ENCODE results near the gene RGL3. TPM values are rescaled to one million over a fixed set of nuclear protein-coding genes. Genes with fewer than 3 reads are reported as not detected.
A peak's percentile ranks its signal among the peaks of the same experiment; 100 is the strongest.

The RGL3 gene
- polyA plus RNA-seq, 1 of the 3 experiments (the other 2 are of a cell fraction) = 13.3 TPM

GRCh38 chr19:11422163-11423065 lies 3.3 kb upstream of the RGL3 start (continued):
- no peak for TF ChIP-seq EZH2phosphoT487 (IDR thresholded peaks at IDR 0.05; ENCODE audit: borderline replicate concordance, low read depth)
- no peak for TF ChIP-seq FOXM1 (IDR thresholded peaks at IDR 0.05; ENCODE audit: low read depth)
- TF ChIP-seq NFIC (IDR thresholded peaks at IDR 0.05; ENCODE audit: borderline replicate concordance) = no peak
- TF ChIP-seq MXI1 (IDR thresholded peaks at IDR 0.05; ENCODE audit: low read depth, low read length) = no peak
- no peak for TF ChIP-seq ELF1 (IDR thresholded peaks at IDR 0.05)
- TF ChIP-seq CHD2 (IDR thresholded peaks at IDR 0.05; ENCODE audit: low read length, partially characterized antibody) = no peak
- TF ChIP-seq PBX3 (IDR thresholded peaks at IDR 0.05) = no peak
- no peak for TF ChIP-seq TCF12 (IDR thresholded peaks at IDR 0.05)
- TF ChIP-seq JUND (IDR thresholded peaks at IDR 0.05) = no peak
- no peak for TF ChIP-seq ZBTB33 (IDR thresholded peaks at IDR 0.05; ENCODE audit: borderline replicate concordance, low read depth)
- no peak for TF ChIP-seq POLR2AphosphoS5 (IDR thresholded peaks at IDR 0.05; ENCODE audit: low read depth, low read length)

GRCh38 chr19:11421371-11422098 lies 2.4 kb upstream of the RGL3 start:
- H3K4me3 ChIP-seq (ENCODE audit: low read depth in 2 of 2, low read length in 1 of 2) = no peak overlapping the region
- CTCF ChIA-PET = interaction anchor here (5.1 to 9.9 kb wide), 2 partner anchors 13 to 39 kb away, joined by 33 to 85 read pairs; partner anchors contain the start of genes EPOR, ODAD3 and PRKCSH
- POLR2A ChIA-PET = interaction anchor here (0.8 kb wide), 1 partner anchor 13 kb away, joined by 3 read pairs; the partner anchor contains the start of gene ODAD3
- H3K9ac ChIP-seq = no peak overlapping the region
- no peaks in the 10 kb centered on the region for H3K79me2 ChIP-seq (ENCODE audit: insufficient read depth)
- H3K27ac ChIP-seq (ENCODE audit: low read depth in 2 of 2, low read length in 1 of 2) = no peak overlapping the region
- no peaks in the 10 kb centered on the region for H3K36me3 ChIP-seq (replicated peaks in 1 of 2; ENCODE audit: control insufficient read depth in 1 of 2, insufficient read depth in 2 of 2, low read length in 1 of 2)
- TF ChIP-seq SMC3 (IDR thresholded peaks at IDR 0.05; ENCODE audit: low read depth, low read length) = no peak
- peak; percentile 77 for DNase-seq
- no peaks in the 10 kb centered on the region for H3K9me3 ChIP-seq
- H3K9me2 ChIP-seq = no peaks in the 10 kb centered on the region
- WGBS (ENCODE audit: low lambda C conversion rate) = 87% methylated on average over 34 of the region's 36 CpGs
- peaks cover 6% of the 10 kb centered on the region for H3F3A ChIP-seq (replicated peaks; ENCODE audit: insufficient read depth)
- no peaks in the 10 kb centered on the region for H3K27me3 ChIP-seq (ENCODE audit: insufficient read depth)
- no peak overlapping the region for H3K4me2 ChIP-seq
- no peaks in the 10 kb centered on the region for H4K20me1 ChIP-seq (ENCODE audit: insufficient read depth)
- no peaks in the 10 kb centered on the region; a peak in 1 of 4 replicates for H3K4me1 ChIP-seq (ENCODE audit: control insufficient read depth in 1 of 2, insufficient read depth in 2 of 2, low read depth in 1 of 2, low read length in 1 of 2)
- no peak overlapping the region for H2AFZ ChIP-seq (ENCODE audit: low read depth)
